GM19328 (cell line): ENCODE measurements around the gene NDUFS6.
"Not testable (repeated sequence)": the region's sequence is repeated elsewhere in the genome, so short reads cannot be mapped to it uniquely, and the experiment has no call there.

Experiments used
- ATAC-seq: cut with Tn5 transposase; IDR thresholded peaks from one replicate; pipeline ENCODE4 v1.9.1; 2021; ENCODE audit warnings: mild to moderate bottlenecking, moderate library complexity; ENCODE audit not compliant: unreplicated experiment

The NDUFS6 gene

DNA sequence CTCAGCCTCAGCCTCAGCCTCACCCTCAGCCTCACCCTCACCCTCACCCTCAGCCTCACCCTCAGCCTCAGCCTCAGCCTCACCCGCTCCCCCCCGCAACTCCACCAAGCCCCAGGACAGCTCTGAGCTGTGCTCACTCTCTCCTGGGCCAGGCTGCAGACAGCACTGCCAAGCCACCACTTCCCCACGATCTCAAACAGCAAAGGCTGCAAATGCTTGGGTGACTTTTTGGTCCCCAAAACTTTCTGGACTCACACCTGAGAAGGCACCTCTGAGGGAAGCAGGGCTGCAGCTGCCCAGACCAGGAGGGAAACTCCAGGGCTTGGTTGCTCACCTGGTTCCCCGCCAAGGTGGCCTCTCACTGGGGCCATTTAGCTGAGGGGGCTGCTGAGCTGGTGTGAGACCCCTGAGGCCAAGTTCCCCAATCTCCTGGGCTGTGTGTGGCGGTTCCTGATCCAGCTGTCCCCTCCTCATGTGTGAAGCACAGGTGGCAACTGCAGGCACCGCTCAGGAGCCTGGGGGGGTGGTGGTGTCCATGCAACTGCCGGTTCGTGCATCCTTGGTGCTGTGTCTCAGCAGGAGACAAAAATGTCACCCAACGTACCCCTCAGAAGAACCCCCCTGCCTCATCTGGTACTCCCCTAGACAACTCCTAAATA lies 19.4 kb upstream of the NDUFS6 start:
- ATAC-seq: no peak

DNA sequence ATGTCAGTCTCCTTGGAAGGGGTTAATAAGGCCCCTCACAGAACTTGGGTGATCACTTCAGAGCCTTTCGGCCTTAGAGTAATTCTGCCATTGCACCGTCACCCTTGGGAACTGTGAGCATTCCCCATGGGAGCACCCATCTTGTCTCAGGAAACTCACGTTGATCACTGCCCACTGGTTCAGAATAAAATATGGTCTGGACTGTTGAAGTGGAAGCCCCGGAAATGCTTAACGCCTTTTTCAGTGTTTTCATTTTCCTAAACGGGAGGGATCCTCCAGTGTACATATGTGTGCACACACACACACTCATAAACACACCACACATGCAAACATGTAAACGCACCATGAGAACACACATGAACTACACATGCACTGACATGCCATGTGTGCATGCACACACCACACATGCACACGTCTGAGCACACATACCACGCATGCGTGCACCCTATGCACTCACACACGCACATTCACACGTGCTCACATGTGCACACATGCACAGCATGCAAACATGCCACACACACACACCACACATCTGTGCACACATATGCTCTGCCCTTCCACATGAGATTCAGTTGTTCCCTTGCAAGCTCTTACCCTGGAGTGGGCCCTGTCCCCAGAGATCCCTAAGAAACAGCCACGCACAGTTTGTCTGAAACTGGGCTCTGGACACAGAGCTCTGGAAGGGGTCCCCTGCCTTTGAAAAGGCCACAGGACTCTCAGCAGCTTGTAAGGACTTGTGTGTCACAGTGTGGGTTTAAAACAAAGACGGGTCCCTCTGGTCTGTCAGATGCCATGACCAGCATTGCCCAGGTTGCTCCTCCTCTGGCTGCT lies 18.6 kb upstream of the NDUFS6 start:
- ATAC-seq: no peak

DNA sequence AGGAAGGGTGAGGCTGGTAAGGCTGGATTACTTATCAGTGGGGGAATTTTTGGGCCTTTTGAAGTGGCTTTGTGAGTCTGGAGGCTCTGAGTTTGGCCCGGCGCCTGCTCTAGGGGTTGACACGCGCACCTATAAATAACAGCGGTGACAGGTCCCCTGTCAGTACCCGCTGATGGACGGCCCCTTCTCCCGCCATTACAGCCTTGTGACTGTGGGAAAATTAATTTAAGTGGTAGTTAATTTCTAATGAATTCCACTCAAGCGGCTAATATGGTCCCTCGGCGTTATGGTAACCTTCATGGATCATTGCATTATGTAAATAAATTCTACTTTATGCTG lies 18.0 kb upstream of the NDUFS6 start:
- peak; percentile 78 for ATAC-seq

DNA sequence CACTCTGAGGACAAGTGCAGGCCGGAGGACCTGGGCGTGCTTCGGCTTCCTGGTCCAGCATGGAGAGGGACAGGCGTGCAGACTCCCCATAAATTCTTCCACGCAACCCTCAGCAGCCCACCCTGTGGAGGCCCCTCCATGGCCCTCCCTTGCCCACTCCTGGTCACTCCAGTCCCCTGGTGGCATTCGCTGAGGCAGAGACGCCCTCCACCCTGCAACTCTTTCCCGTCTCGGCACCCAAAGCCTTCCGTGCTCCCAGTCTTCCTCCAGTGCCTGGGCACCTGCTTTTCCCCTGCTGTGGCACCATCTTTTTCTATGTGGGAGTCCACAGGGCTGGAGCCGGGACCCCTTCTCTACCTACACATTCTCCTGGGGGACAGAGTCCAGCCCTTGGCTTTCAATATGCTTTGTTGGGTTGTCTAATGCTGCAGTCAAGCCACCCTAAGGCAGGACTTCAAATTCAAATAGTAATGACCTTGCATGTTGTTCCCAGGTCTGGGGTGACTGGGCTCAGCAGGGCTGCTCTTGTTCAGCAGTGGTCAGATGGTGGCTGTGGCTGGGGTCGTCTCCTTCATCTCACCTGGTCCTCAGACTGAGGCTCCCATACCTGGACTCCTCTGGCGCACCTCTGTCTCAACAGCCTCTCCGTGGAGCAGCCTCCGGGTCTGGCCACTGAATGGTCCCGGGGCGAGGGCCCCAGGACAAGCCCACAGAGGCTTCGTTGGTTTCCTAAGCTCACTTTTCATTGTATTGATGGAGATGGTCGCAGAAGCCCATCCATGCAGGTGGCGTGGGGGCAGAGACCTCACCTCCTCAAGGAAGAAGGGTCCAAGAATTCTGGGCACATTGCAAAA lies 16.8 kb upstream of the NDUFS6 start:
- no peak for ATAC-seq

DNA sequence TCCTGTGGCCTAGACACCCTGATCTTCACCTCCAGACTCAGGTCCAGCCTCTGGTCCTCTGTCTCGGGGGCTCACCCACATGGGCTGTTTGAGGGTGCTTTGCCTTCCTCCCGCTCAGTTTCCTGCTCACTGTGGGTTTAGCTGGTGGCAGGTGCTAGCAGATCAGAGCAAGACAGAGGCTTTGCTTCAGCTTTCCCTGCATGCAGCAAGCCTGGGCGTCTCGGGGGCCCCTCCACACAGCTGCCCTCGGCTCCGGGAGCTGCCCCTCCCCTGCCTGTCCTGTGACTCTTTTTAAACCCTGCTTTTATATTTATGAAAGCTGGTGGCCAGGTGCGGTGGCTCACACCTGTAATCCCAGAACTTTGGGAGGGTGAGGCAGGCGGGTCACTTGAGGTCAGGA lies 16.1 kb upstream of the NDUFS6 start:
- no peak for ATAC-seq

DNA sequence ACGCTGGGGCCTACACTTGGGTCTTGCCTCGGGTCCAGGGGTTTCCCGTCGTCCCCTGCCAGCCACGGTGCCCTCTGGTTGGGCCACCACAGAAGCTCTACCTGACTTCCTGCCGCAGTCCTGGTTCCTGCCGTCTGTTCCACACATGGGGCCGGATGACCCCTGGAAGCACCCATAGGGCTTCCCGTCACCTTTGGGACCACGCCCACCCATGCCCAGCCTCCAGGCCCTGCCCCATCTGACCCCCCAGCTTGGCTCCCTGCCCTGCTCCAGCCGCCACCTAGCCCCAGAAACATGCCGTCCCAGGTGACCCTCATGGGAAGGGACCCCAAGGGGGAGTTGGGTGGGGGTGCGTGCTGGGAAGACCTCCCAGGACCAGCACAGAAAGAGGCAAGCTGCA lies 15.2 kb upstream of the NDUFS6 start:
- ATAC-seq: no peak

DNA sequence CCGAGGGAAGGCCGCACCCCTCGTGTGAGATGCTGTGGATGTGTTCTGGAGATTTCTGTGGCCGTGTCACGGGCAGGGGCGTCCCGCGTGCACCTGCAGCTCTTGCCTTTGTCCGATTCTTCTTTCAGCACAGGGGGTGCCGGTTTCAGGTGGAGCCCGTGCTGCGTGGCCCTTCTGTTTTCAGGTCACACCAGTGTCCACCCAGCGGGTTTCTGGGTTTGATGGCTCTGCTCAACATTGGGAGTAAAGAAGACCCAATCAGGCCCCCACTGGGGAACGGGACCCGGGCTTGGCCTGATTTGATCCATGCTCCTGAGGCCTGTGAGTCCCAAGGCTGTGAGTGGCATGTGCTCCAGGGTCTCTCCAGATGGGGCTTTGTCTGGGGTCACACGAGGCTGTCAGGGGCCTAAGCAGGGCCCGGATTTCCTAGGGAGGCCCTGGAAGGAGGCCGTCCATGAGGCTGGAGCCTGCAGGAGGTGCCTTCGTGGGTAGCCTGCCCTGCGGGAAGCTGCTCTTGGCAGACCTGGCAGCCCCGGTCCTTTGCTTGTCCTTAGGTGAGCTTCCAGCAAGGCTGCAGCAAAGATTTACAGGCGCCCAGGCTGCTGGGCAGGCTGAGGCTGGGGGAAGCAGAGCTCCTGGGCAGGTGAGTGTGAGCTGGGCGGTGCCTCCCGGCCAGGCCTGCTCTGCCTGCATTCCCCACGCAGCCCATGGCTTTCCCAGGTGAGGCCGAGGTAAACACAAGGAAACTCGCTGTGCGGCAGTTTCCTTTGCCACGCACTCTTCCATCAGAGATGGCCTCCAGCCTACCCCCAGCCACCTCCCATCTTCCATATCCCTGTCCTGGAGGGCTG lies 14.4 kb upstream of the NDUFS6 start:
- no peak for ATAC-seq

DNA sequence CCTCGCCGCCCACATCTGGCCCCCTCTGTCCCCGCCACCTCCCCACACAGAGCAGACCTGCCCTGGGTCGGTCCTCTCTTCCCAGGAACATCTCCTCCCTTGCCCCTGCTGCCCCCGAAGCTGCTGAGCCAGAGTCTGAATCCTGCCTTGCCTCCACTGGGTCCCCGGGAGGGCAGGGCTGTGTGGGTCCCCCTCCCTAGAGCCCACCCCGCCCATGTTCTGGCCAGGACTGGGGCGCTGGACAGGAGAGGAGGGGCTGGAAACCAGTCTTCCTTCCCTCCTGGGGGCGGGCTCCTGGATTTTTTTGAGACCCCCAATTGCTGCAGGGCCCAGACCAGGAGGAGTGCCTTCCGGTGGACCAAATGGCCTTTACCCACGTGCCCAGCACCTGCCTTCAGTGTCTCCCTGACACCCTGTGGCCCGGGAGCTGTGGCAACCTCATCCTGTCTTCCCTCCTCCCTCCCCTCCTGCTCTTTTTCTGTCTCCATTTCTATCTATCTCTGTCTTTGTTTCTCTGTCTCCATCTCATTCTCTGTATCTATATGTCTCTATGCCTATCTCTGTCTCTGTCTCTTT lies 13.6 kb upstream of the NDUFS6 start:
- ATAC-seq: no peak

DNA sequence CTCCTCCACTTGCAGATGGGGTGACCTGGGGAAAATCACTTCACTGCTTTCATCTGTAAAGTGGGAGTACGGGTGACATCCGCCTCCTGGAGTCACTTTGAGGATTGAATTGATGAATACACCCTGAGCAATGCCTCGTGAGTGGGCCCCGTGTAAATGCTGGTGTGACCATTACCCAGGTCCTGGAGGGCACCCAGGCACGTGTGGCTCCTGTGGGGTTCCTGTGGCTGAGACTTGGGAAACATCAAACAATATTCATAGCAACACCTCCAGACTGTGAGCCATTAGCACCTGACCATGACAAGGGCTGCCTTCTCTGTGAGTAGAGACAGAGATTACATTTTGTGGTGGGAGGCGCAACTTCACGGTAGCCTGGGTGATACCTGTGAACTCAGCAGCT lies 13.0 kb upstream of the NDUFS6 start:
- ATAC-seq: no peak

DNA sequence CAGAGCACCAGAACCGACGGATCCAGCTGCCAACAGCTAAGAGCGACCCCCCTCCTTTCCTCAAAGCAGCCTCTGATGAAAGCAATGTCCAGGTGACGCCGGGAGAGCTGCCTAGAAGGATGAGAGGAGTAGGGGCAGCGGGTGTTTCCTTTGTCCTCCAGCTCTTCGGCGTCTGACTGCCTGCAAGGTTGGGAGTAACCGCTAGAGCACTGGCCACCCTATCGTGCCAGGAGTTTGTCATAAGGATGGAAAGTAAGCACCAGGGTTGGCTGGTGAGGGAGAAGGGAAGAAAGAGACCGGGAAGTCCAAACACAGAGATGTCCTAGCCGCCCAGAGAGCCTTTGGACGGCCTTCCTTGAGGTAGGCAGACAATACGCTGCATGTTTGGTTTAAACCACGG lies 12.4 kb upstream of the NDUFS6 start:
- no peak for ATAC-seq

DNA sequence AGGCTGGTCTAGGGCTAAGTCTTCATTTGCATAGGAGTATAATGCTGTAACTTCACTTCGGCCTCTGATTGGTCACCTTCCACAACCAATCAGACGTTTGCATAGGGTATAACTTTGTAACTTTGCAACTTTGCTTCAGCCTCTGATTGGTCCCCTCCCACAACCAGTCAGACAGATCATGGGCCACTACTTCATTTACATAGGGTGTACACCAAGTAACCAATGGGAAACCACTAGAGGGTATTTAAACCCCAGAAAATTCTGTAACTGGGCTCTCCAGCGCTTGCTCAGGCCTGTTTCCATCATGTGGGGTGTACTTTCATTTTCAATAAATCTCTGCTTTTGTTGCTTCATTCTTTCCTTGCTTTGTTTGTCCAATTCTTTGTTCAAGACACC lies 11.8 kb upstream of the NDUFS6 start:
- not testable (repeated sequence) for ATAC-seq

DNA sequence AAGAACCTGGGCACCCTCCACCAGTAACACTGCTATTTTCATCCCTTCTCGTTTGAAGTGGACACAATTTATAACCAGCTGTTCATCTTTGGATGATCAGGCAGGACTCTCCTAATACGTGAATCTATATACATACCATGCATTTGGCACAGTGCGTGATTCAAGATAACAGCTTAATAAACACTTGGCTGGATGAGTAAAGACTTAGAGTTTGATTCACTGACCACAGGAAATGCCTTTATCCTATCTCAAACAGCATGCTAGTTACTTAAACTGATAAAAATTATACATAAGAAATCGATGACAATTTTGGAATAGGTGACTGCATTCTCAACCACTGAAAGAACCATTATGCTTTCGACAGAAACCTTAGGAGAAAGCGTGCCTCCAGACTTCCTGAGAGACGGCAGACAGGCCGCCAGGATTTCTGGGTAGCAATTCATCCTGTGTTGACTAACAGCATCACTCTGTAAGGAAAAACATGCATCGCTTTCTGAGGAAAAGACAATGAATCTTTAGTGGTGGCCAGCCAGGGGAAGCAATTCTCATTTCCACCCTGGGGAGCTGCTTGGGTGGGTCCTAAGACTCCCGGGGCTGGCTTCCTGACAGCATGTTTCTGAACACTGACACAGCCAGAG lies 11.3 kb upstream of the NDUFS6 start:
- ATAC-seq: no peak

DNA sequence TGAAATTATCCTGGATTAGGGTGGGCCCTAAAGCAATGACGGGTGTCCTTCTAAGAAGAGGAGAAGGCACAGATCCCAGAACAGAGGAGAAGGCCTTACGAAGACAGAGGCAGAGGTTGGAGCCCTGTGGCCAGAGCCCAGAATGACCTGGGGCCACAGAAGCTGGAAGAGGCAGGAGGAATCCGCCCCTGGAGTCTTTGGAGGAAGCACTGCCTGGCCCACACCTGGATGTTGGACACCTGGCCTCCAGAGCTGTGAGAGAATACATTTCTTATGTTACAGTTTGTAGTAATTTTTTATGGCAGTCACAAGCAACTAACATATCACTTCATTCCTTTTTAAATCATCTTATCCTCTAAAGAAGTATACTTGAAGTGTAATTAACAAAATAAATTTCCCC lies 10.0 kb upstream of the NDUFS6 start:
- ATAC-seq: no peak

DNA sequence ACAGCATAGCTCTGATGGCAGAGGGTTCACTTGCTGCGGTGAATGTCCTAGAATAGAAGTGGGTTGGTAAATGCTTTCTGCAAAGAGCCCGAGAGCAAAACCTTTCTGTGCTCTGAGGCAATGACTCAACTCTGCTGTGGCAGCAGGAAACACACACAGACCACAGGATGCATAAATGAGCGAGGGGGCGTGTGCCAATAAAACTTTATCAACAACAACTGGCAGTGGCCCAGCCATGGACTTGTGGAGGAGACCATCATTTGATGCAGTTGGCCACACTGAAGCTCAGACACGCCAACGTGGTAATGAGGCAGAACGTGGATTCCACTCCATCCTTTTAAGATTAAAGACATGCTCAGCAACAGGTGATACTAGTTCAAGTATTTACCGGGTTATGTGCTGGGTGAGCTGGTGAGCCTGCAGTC lies 8.4 kb upstream of the NDUFS6 start:
- peak; percentile 98 for ATAC-seq

DNA sequence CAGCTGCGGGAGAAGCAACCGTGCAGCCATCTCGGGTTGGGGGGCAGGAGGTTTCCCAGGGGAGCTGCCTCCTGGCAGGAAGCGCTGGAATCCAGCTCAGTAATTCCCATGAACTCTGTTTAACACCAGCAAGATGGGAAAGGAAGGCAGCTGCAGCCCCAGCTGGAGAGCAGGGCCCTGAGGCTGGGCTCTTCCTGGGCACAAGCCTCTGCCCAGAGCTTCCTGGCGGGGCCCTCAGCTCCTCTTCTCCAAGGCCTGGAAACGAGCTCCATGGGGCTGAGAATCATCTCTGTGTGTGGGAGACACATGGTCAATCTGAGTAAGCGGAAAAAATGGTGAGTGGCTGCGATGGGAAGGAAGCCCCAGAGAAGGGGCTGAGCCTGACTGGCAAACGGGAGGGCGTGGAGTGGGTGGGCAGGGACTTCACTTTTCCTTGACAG lies 7.9 kb upstream of the NDUFS6 start:
- no peak for ATAC-seq

DNA sequence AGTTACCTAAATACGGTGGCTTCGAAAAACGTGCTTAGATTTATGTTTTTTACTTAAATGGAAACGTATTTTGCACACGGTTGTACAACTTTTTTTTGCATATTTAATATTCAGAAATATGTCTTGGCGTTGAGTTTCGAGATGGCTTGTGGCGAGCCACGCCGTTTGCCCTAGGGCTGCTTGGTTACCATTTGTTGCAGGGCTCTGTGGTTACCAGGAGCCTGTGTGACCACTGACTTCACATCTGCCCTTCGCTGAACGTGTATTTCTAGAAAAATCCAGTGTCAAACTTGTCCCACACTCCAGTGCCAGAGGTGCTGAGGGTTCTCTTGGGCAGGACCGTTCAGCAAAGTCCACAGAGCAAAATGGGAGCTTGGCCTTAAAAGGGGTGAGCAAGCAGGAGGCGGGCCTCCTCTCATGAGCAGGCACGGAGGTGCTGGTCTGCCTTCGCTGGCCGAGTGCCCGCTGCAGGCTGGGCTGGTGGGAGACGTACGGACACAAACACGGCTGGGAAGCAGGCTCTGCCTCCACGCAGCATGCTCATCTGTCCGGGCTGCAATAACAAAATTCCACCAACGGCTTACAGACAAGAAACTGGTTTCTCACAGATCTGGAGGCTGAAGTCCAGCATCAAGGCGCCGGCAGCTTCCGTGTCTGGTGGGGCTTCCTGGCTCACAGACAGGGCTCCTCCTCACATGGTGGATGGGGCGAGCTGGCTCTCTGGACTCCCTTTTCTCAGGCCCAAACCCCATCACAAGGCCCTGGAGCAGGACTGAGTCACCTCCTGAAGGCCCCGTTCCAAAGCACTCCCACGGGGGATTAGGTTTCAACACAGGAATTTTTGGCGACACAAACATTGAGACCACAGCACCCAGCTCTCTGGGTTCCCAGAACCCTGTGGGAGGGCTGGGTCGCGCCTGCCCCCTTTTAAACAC lies 7.0 kb upstream of the NDUFS6 start:
- ATAC-seq: no peak

DNA sequence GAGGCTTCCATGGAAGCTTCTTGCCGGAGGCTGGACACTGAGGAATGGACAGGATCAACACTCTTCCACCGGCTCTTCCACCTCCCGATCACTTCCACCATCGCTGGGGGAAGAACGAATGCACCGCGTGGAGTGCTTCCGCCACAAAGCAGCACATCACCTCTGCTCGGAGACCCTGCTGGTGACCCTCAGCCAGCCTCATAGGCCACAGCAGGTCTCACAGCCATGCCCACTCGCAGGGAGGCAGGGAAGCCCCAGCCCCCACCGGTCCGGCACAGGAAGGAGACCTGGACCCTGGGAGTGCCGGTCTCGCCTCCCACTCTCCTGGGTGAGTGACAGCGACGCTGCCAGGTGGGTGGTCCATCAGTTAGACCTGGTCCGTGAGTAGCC lies 6.3 kb upstream of the NDUFS6 start:
- ATAC-seq: no peak

DNA sequence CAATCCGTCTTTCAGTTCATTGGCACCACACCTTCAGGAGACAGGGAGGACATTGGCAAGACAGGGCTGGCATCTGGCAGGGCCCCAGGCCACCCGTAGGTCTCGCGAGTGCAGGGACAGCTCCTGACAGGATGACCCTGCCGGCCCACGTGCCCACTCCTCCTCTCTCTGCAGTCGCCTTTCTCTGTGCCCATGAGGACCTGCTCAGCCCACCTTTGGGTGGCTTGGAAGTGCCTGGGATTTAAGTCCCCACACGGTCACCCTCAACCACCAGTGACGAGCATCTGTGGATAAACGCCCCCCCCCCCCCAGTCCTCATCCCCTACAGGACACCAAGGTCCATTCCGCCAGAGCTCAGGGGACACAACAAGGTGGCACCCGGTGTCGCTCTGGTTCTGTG lies 5.7 kb upstream of the NDUFS6 start:
- no peak for ATAC-seq

DNA sequence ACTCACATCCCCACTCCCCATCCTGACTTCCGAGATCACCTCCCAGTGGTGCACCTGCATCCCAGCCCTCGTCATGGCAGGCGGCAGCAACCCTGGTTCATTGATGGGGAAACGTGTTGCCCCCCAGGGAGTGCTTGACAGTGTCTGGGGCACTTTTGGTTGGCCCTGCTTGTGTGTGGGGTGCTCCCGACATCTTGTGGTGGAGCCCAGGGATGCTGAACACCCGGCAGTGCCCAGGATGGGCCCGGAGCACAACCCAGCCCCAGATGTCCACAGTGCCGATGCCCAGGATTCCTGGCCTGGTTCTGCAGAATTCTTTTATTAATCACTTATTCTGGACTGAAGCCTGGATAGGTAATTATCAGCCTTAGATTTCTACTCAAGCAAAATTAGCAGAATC lies 5.3 kb upstream of the NDUFS6 start:
- no peak for ATAC-seq
